Mesodermal cell (in vitro differentiated cells): ENCODE measurements around the gene HK2.

Source experiments
- H3K27ac ChIP-seq: 2 replicates; pipeline ENCODE4 v1.7.0; 2013; ENCODE audit warnings: mild to moderate bottlenecking, low read depth, low read length, moderate library complexity; ENCODE audit not compliant: severe bottlenecking
- H3K36me3 ChIP-seq: 2 replicates; pipeline ENCODE4 v1.7.1; 2013; ENCODE audit warnings: mild to moderate bottlenecking, low read length, moderate library complexity; ENCODE audit not compliant: control insufficient read depth, insufficient read depth
- H3K4me1 ChIP-seq: one replicate; pipeline ENCODE4 v1.7.1; 2013; ENCODE audit warnings: mild to moderate bottlenecking, low read length; ENCODE audit not compliant: insufficient read depth, control insufficient read depth, poor library complexity, severe bottlenecking
- H3K4me3 ChIP-seq: 2 replicates; pipeline ENCODE4 v1.7.0; 2013; ENCODE audit warnings: low read length, control low read depth, mild to moderate bottlenecking; ENCODE audit not compliant: insufficient read depth, poor library complexity, severe bottlenecking; ENCODE audit errors: extremely low read depth
- H3K9me3 ChIP-seq: 2 replicates; pipeline ENCODE4 v1.7.1; 2013; ENCODE audit warnings: mild to moderate bottlenecking, low read length, moderate library complexity; ENCODE audit not compliant: control insufficient read depth
- WGBS, 2 experiments: methylation state at CpG; one replicate each; pipeline ENCODE4 v1.1.5; 2013; ENCODE audit warnings: missing lambda C conversion rate in 2 of 2; ENCODE audit not compliant: insufficient coverage in 2 of 2; 5-methylcytosine and 5-hydroxymethylcytosine counted together

The HK2 gene

DNA sequence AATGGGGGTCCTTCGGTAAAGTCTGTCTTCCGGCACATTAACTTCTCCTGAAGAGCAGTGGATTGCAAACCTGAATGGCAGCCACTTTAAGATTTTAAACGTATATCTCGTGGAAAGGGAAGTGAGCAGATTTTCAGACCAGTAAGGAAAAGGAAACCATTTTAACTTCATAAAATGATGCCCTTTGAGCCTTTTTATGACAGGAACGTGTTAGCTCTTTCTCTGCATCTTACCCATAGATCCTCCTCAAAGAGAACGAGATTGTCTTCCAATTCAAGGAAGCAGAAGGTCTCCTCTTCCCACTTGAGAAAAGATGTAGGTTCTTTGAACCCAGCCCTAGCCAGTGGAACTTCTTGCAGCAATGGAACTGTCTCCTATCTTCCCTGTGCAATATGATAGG lies 35.6 kb downstream of the HK2 start:
- Histone ChIP-seq H3K4me3 (no peak overlapping the region), H3K9me3 (no peaks in the 10 kb centered on the region), H3K36me3 (peaks cover 24% of the 10 kb centered on the region), H3K4me1 (peaks cover 28% of the 10 kb centered on the region), H3K27ac (no peak overlapping the region)
- 92 to 97% methylated on average over 6 of the region's 6 CpGs for WGBS, 2 experiments

DNA sequence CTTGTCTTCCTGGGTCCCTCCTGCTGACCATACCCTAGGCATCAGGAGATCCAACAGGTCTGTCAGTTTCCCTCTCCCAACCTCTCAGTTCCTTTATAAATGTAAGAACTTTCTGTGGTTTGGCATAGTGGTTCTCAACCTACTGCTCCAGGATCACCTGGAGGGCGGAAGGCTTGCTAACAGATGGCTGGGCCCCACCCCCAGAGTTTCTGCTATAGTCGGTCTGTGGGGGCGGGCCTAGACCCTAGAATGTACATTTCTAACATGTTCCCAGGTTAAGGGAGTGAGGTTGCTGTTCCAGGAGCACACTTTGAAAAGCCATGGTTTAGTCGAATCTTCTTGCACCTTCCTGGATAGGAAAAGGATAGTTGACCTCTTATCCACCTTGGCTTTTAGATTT lies 37.0 kb downstream of the HK2 start:
- peaks cover 16% of the 10 kb centered on the region for H3K4me1 ChIP-seq
- no peak overlapping the region for H3K4me3 ChIP-seq
- H3K27ac ChIP-seq: no peak overlapping the region
- WGBS, 2 experiments: 90 to 100% methylated on average over 1 to 4 of the region's 4 CpGs
- no peaks in the 10 kb centered on the region for H3K9me3 ChIP-seq
- H3K36me3 ChIP-seq: peaks cover 30% of the 10 kb centered on the region

DNA sequence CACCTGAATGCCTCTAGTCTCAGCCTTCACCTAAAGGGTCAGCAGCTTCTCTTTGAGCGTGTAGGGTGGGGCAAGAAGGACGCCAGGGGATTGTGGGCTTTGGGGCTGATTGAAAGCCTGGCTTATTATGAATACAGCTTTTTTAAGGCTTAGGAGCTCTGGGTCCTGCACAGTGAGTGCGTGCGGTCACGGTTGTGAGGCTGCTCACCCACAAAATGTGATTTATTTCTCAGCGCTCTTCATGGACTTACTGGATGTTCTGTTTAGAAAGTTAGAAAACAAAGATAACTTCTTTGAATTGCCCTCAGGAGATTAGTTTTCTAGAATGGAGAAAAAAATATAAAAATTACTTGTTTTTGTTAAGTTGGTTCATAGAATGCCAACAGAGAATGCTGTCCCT lies 37.5 kb downstream of the HK2 start:
- H3K4me1 ChIP-seq: peaks cover 11% of the 10 kb centered on the region

DNA sequence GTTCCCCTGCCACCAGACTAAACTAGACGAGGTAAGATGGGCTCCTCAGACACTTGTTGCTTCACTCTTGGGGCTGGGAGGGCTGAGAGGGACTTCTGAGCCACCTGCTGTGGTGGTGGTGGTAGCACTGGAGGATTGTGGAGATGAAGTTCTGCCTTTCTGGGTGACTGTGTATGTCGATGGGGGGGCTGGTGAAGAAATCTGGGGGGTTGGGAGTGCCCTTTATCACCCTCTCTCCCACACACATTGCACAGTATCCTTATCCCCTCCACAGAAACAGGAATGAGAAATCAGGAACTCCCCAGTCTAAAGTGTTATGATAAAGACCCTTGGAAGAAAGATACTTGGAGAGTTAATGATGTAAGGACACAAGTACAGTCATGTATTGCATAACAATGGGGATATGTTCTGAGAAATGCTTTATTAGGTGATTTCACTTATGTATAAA lies 38.5 kb downstream of the HK2 start:
- H3K4me3 ChIP-seq: no peak overlapping the region
- H3K27ac ChIP-seq: no peak overlapping the region
- 75% methylated on average over 1 of the region's 2 CpGs; no CpG with 5 or more reads in 1 of the 2 experiments for WGBS, 2 experiments
- H3K9me3 ChIP-seq: no peaks in the 10 kb centered on the region
- peaks cover 5% of the 10 kb centered on the region for H3K4me1 ChIP-seq
- peaks cover 37% of the 10 kb centered on the region for H3K36me3 ChIP-seq

More for the DNA sequence above, 37.5 kb downstream of the HK2 start:
- 90 to 98% methylated on average over 4 to 6 of the region's 6 CpGs for WGBS, 2 experiments
- Histone ChIP-seq H3K4me3 (no peak overlapping the region), H3K27ac (no peak overlapping the region), H3K36me3 (peaks cover 30% of the 10 kb centered on the region), H3K9me3 (no peaks in the 10 kb centered on the region)

DNA sequence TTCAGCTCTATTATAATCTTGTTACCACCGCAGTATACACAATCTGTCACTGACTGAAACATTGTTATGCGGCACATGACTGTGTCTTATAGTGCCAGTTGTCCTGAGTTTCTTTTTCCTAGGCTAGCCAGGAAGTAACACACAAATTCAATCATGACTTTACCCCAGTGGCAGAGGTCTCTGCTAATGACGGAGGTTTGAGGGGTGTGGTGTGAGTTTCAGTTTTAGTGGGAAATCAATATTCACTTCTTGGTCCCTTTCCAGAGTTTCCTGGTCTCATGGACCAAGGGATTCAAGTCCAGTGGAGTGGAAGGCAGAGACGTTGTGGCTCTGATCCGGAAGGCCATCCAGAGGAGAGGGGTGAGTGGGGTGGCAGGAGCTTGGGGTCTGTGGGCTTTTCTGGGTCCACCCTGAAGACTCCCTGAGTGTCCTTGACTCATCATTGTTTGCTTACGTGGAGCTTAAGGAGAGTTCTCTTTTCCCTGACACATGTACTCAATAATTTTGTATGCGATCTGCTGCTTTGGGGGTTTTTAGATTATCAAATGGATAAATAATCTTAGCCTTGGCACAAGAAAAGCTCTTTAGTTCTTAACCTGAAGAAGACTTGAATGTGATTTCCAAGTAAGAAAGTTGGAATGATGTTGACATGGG lies 39.2 kb downstream of the HK2 start:
- no peaks in the 10 kb centered on the region for H3K9me3 ChIP-seq
- H3K36me3 ChIP-seq: peaks cover 42% of the 10 kb centered on the region
- H3K27ac ChIP-seq: no peak overlapping the region
- H3K4me3 ChIP-seq: no peak overlapping the region
- no peaks in the 10 kb centered on the region for H3K4me1 ChIP-seq
- WGBS, 2 experiments: 100% methylated on average over 3 of the region's 7 CpGs; no CpG with 5 or more reads in 1 of the 2 experiments

DNA sequence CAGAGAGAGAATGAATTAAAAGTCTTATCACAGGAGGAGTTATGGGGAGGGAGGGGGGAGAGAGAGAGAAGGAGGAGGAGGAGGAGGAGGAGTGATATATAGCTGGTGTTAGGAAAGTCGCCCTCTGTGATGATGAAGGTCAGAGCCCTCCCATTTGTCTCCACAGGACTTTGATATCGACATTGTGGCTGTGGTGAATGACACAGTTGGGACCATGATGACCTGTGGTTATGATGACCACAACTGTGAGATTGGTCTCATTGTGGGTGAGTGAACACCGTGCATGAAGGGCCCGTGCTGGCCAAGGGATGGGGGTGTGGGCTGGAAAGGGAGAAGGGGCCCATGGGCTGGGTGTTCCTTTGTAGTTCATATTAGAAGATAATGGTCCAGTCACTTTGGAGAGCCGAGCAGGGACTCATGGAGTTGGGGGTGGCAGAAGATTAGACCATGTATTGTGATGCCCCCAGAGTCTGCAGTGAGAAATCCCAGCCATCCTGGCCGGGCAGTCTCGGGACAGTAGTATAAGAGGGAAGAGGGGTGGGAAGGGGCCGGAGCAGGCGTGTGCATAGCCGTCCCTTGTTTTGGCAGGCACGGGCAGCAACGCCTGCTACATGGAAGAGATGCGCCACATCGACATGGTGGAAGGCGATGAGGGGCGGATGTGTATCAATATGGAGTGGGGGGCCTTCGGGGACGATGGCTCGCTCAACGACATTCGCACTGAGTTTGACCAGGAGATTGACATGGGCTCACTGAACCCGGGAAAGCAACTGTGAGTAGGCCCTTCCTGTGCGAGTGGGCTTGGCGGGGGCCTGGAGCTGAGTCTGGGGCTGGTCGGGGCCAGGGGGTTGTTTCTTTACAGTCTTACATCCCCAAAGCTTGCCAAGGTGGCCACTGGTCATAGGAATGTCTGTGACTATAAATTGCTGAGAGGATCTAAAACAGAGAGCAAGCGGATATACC lies 40.0 kb downstream of the HK2 start:
- WGBS, 2 experiments: 96 to 97% methylated on average over 20 to 23 of the region's 26 CpGs
- Histone ChIP-seq H3K9me3 (no peaks in the 10 kb centered on the region), H3K27ac (no peak overlapping the region), H3K4me3 (no peak overlapping the region), H3K4me1 (no peaks in the 10 kb centered on the region), H3K36me3 (peaks cover 43% of the 10 kb centered on the region)

DNA sequence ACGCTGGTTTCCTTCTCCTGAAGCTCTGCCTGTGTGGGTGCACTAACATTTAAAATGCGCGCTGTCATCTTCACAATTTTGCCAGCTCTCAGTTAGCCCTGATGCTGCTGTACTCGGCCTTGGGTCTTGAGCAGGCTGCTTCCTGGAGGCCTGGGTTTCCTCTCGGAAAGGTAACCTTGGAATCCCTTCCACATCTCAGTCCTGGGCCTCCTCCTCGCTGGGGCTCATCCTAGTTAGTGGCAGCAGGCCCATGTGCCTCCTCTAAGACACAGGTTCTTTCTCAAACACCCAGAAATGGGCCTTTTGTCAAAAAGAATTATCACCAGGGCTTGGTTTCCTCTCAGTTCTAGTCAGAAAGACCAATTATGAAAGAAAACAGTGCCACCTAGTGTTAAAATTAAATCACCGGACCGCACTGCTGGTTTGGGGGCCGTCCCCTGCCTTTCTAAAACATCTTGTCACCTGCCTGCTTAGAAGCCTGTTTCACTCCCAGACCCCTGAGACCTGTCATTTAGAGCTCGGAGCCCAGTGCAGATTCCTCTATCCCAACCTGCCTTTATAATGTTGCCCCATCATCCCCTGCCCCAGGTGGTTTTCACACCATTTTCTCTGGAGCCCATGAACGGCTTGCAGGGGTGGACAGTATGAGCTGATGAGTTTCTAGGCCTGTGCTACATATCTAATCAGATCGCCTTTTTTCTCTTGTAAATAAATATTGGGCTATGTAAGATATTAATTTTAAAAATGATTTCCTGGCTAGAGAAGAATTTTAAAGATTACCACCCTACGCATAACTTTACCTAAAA lies 42.4 kb downstream of the HK2 start:
- Histone ChIP-seq H3K36me3 (peaks cover 62% of the 10 kb centered on the region), H3K4me1 (no peaks in the 10 kb centered on the region), H3K27ac (no peak overlapping the region), H3K9me3 (no peaks in the 10 kb centered on the region), H3K4me3 (no peak overlapping the region)
- WGBS, 2 experiments: 58 to 69% methylated on average over 10 to 11 of the region's 13 CpGs

DNA sequence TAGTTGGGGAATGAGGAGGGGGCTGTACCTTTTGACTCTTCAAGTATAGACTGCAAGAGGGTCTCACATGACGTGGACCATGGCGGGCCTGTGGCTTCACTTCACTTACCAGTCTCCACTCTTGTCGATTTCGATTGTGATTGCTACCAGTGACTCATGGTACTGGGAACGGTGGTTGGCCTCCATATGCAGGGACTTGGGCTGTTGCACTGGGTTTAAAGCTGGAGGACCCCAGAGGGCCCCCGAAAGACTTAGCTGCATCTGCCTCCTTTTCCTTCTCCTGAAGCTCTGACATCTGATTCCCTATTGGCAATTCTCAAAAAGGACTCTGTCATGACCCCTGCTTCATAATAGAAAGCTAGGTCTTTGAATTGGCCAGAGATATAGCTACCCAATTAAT lies 43.4 kb downstream of the HK2 start:
- Histone ChIP-seq H3K27ac (no peak overlapping the region), H3K9me3 (no peaks in the 10 kb centered on the region), H3K4me1 (no peaks in the 10 kb centered on the region), H3K4me3 (no peak overlapping the region), H3K36me3 (peaks cover 66% of the 10 kb centered on the region)
- WGBS, 2 experiments: 68 to 85% methylated on average over 3 to 6 of the region's 6 CpGs

DNA sequence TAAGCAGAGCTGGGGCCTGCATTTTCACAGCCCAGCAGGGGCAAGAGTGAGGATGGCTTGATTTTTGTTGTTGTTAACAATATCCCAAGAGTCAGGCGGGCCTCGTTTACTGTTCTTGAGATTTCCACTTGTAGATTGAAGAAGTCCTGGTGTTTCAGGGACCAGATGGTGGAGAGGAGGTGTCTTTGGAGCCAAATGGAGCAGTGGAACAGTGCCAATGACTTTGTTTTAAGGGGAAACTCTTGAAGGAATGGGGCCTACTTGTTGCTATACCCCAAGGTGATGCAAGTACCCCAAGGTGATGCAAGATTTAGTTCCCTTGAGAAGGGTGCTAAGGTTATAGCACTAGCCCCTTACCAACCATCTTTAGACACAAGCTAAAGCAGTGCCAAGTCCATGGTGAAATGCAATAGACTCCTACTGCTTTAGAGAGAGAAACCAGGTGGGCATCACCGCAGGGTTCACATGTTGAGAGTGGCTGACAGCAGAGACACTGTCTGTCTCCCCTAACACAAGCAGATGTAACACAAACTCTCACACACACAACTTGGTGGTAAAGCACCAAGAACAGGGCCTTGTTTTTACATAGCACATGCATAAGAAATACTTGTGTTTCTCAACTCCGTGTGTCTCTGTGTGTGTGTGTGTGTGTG lies 44.0 kb downstream of the HK2 start:
- Histone ChIP-seq H3K9me3 (no peaks in the 10 kb centered on the region), H3K36me3 (peaks cover 70% of the 10 kb centered on the region), H3K4me3 (no peak overlapping the region), H3K4me1 (no peaks in the 10 kb centered on the region), H3K27ac (no peak overlapping the region)
- 98 to 100% methylated on average over 3 of the region's 4 CpGs for WGBS, 2 experiments

DNA sequence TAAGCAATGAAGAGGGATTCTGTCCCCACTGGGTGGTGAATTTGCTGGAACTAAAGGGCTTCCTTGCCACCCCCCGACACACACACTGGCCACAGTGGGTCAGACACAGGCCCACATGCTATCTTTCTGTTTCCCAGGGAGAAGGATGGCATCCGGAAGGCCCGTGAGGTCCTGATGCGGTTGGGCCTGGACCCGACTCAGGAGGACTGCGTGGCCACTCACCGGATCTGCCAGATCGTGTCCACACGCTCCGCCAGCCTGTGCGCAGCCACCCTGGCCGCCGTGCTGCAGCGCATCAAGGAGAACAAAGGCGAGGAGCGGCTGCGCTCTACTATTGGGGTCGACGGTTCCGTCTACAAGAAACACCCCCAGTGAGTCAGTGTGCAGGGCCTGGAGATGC lies 44.6 kb downstream of the HK2 start:
- no peaks in the 10 kb centered on the region for H3K9me3 ChIP-seq
- H3K36me3 ChIP-seq: peaks cover 77% of the 10 kb centered on the region
- H3K27ac ChIP-seq: no peak overlapping the region
- 97% methylated on average over 20 of the region's 20 CpGs for WGBS, 2 experiments
- H3K4me1 ChIP-seq: no peaks in the 10 kb centered on the region
- no peak overlapping the region for H3K4me3 ChIP-seq
